Upper lobe of left lung (tissue), 6 donors: Measurements from ENCODE around the gene COPG2. TPM values are rescaled to one million over a fixed set of nuclear protein-coding genes. Genes with fewer than 3 reads are reported as not detected.
"Not testable (repeated sequence)": the region's sequence is repeated elsewhere in the genome, so short reads cannot be mapped to it uniquely, and the experiment has no call there.

Source experiments
- ATAC-seq, 2 donors: fragments of 200-7000 bp; cut with Tn5 transposase; one replicate each; pipeline ENCODE4 v1.9.1; 2022; ENCODE audit warnings: mild to moderate bottlenecking in 2 of 2, moderate library complexity in 2 of 2; ENCODE audit not compliant: low FRiP score in 2 of 2
- DNase-seq, 2 donors: peaks; one replicate each; pipeline ENCODE4 v3.0.0-alpha.2; 2019 to 2020
- H3K27ac ChIP-seq, 4 donors: fragments of 200-600 bp; sonication (generic); one replicate each; pipeline ENCODE4 v1.5.1; 2016 to 2019
- H3K27me3 ChIP-seq, 4 donors: fragments of 200-600 bp; sonication (generic); one replicate each; pipeline ENCODE4 v1.5.1; 2017 to 2019
- H3K36me3 ChIP-seq, 4 donors: fragments of 200-600 bp; sonication (generic); one replicate each; pipeline ENCODE4 v1.5.1; 2016 to 2019
- H3K4me1 ChIP-seq, 4 donors: fragments of 200-600 bp; sonication (generic); one replicate each; pipeline ENCODE4 v1.5.1; 2018 to 2019
- H3K4me3 ChIP-seq, 4 donors: fragments of 200-600 bp; sonication (generic); one replicate each; pipeline ENCODE4 v1.5.1; 2017 to 2019; ENCODE audit warnings: mild to moderate bottlenecking in 2 of 4, moderate library complexity in 1 of 4
- H3K9me3 ChIP-seq, 4 donors: fragments of 200-600 bp; sonication (generic); one replicate each; pipeline ENCODE4 v1.5.1; 2018 to 2019
- CTCF ChIP-seq, 6 experiments: fragments of 450-650 bp in 4 of 6; fragments of 200-600 bp in 2 of 6; sonication (generic) in 2 of 6; IDR thresholded peaks; one replicate each; pipeline ENCODE4 v1.5.1; 2016 to 2019; ENCODE audit warnings: antibody characterized with exemption in 6 of 6
- EP300 ChIP-seq, 4 donors: sonication (generic); formaldehyde crosslinking; IDR thresholded peaks; one replicate each; pipeline ENCODE4 v1.5.1; 2017; ENCODE audit warnings: antibody characterized with exemption in 4 of 4, control low read depth in 2 of 4
- POLR2A ChIP-seq, 4 donors: fragments of 450-650 bp; IDR thresholded peaks; one replicate each; pipeline ENCODE4 v1.5.1; 2016 to 2017; ENCODE audit warnings: antibody characterized with exemption in 4 of 4, mild to moderate bottlenecking in 2 of 4
- POLR2AphosphoS5 ChIP-seq, 2 donors: sonication (generic); formaldehyde crosslinking; IDR thresholded peaks; one replicate each; pipeline ENCODE4 v1.5.1; 2017; ENCODE audit warnings: antibody characterized with exemption in 2 of 2
- WGBS, 2 donors: methylation state at CpG; one replicate each; pipeline ENCODE4 v1.1.5; 2017 to 2018; 5-methylcytosine and 5-hydroxymethylcytosine counted together
- total RNA-seq, 6 donors: library from RNA; depleted of rRNA in 4 of 6; stranded (reverse); fragments of >200 nt in 4 of 6; gene quantifications; one replicate each; pipeline versions ENCODE4 v1.1.0 to v1.2.1, GENCODE V29; 2016 to 2021
- donor health status: DM: no; HTN: no; CAD: no; lungs with moderate emphysema.
- donor health status: DM: no; HTN: yes; CAD: no; lungs with severe emphysema.

Gene COPG2
- total RNA-seq, 6 donors from 2014 or later: 8.4 to 18.7 (median 13.9) TPM

DNA sequence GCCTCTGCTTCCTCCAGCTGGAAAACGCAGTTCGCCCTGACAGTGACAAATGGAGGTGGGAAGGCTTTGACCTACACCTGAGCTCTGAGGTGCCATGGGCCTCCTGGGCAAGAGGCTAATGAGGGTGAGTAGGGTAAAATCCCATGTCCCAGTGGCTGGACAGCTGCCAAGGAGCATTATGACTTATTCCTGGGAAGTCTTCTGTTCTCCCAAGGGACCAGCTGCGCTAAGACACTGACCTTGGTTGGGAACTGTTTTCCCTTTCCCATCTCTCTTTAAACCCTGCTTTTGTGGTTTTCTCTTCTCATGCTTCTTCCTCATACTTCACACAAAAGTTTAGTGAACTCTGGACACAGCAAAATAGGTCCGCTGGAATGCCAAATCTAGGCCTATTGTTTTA, 72.6 kb downstream of the COPG2 start:
- no peak for ATAC-seq

DNA sequence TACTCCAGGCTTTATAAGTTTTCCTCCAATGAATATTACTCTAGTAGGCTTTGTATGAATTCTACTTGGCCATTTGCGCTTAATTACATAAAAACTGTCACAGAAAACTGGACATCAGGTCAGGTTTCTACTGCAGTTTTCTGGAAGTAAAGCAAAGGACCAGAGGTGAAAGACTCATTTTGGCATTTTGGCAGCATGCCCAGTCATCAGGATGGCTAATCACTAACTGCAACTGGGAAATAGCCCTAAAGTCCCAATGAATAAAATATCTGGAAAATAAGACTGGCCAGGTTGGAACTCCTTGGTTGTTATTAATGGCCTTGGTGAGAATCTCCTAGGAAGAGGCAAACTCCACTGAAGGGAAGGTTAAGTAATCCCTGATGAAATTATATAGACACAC, 75.5 kb downstream of the COPG2 start:
- no peaks in the 10 kb centered on the region for H3K36me3 ChIP-seq
- 95 to 100% methylated on average over 1 of the region's 1 CpG for WGBS, 2 donors
- DNase-seq (no peak), ATAC-seq (no peak)
- H3K4me1 ChIP-seq: no peaks in the 10 kb centered on the region
- H3K9me3 ChIP-seq: no peaks in the 10 kb centered on the region
- H3K27me3 ChIP-seq: no peaks in the 10 kb centered on the region
- H3K4me3 ChIP-seq: no peak overlapping the region
- TF ChIP-seq EP300 (IDR thresholded peaks at IDR 0.05): no peak
- no peak for TF ChIP-seq POLR2AphosphoS5 (IDR thresholded peaks at IDR 0.05)
- no peak for TF ChIP-seq POLR2A (IDR thresholded peaks at IDR 0.05)
- TF ChIP-seq CTCF (IDR thresholded peaks at IDR 0.05): no peak
- H3K27ac ChIP-seq: no peak overlapping the region

More for the DNA sequence above, 72.6 kb downstream of the COPG2 start:
- H3K27me3 ChIP-seq: no peaks in the 10 kb centered on the region
- no peaks in the 10 kb centered on the region for H3K4me1 ChIP-seq
- no peak overlapping the region for H3K4me3 ChIP-seq
- no peak for TF ChIP-seq POLR2A (IDR thresholded peaks at IDR 0.05)
- no peak for TF ChIP-seq EP300 (IDR thresholded peaks at IDR 0.05)
- no peak for TF ChIP-seq POLR2AphosphoS5 (IDR thresholded peaks at IDR 0.05)
- no peak for TF ChIP-seq CTCF (IDR thresholded peaks at IDR 0.05)
- no peak overlapping the region for H3K27ac ChIP-seq
- 90 to 94% methylated on average over 4 of the region's 4 CpGs for WGBS, 2 donors
- no peak for DNase-seq
- no peaks in the 10 kb centered on the region for H3K36me3 ChIP-seq
- no peaks in the 10 kb centered on the region for H3K9me3 ChIP-seq

GRCh38 chr7:130591464-130591863, 77.1 kb downstream of the COPG2 start:
- H3K27ac ChIP-seq, H3K27me3 ChIP-seq, H3K4me1 ChIP-seq, ATAC-seq, H3K36me3 ChIP-seq, H3K9me3 ChIP-seq, H3K4me3 ChIP-seq: not testable (repeated sequence)
- peak in 1 of 2 donors; percentile 57 for DNase-seq
- WGBS, 2 donors: 98% methylated on average over 8 of the region's 30 CpGs; no CpG with 5 or more reads in 1 of the 2 donors

GRCh38 chr7:130585932-130586331, 82.6 kb downstream of the COPG2 start:
- 98 to 99% methylated on average over 2 of the region's 2 CpGs for WGBS, 2 donors
- not testable (repeated sequence) for H3K4me1 ChIP-seq, DNase-seq, H3K4me3 ChIP-seq, H3K27ac ChIP-seq, H3K36me3 ChIP-seq, H3K27me3 ChIP-seq, ATAC-seq, H3K9me3 ChIP-seq

DNA sequence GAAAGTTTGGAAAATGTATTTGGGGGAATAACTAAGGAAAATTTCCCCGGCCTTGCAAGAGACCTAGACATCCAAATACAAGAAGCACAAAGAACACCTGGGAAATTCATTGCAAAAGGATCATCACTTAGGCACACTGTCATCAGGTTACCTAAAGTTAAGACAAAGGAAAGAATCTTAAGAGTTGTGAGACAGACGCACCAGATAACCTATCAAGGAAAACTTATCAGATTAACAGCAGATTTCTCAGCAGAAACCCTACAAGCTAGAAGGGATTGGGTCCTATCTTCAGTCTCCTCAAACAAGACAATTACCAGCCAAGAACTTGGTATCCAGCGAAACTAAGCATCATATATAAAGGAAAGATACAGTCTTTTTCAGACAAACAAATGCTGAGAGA, 93.4 kb downstream of the COPG2 start:
- not testable (repeated sequence) for H3K4me1 ChIP-seq, H3K27me3 ChIP-seq, H3K36me3 ChIP-seq, H3K27ac ChIP-seq, ATAC-seq, H3K9me3 ChIP-seq, DNase-seq, H3K4me3 ChIP-seq
- 95 to 96% methylated on average over 3 of the region's 3 CpGs for WGBS, 2 donors

DNA sequence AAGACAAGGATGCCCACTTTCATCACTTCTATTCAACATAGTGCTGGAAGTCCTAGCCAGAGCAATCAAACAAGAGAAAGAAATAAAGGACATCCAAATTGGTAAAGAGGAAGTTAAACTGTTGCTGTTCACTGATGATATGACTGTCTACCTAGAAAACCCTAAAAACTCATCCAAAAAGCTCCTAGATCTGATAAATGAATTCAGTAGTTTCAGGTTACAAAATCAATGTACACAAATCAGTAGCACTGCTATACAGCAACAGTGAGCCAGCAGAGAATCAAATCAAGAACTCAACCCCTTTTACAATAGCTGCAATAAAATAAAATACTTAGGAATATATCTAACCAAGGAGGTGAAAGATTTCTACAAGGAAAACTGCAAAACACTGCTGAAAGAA, 98.4 kb downstream of the COPG2 start:
- not testable (repeated sequence) for H3K27ac ChIP-seq, H3K27me3 ChIP-seq, H3K4me1 ChIP-seq, DNase-seq, H3K4me3 ChIP-seq, H3K9me3 ChIP-seq, H3K36me3 ChIP-seq, ATAC-seq

- Histone ChIP-seq H3K9me3 (peaks cover 0 to 4% (median 2%) of the 10 kb centered on the region in 4 donors), H3K36me3 (no peaks in the 10 kb centered on the region), H3K4me1 (peaks cover 0 to 4% (median 0%) of the 10 kb centered on the region in 4 donors), H3K4me3 (no peak overlapping the region), H3K27me3 (no peaks in the 10 kb centered on the region), H3K27ac (peak overlapping the region; percentile 36 to 74 (median 66))
- ATAC-seq (no peak), DNase-seq (no peak)
- WGBS, 2 donors: 90 to 91% methylated on average over 2 of the region's 2 CpGs
- TF ChIP-seq EP300 (IDR thresholded peaks at IDR 0.05) (no peak), CTCF (IDR thresholded peaks at IDR 0.05) (no peak), POLR2A (IDR thresholded peaks at IDR 0.05) (no peak), POLR2AphosphoS5 (IDR thresholded peaks at IDR 0.05) (no peak)
These were observed 101.7 kb downstream of the COPG2 start for GRCh38 chr7:130566898-130567280.
